ENCODE measurements around the gene DTWD1.
A peak's percentile ranks its signal among the peaks of the same experiment; 100 is the strongest.
"Not testable (repeated sequence)": the region's sequence is repeated elsewhere in the genome, so short reads cannot be mapped to it uniquely, and the experiment has no call there.

Gene DTWD1, protein sequence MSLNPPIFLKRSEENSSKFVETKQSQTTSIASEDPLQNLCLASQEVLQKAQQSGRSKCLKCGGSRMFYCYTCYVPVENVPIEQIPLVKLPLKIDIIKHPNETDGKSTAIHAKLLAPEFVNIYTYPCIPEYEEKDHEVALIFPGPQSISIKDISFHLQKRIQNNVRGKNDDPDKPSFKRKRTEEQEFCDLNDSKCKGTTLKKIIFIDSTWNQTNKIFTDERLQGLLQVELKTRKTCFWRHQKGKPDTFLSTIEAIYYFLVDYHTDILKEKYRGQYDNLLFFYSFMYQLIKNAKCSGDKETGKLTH

DNA sequence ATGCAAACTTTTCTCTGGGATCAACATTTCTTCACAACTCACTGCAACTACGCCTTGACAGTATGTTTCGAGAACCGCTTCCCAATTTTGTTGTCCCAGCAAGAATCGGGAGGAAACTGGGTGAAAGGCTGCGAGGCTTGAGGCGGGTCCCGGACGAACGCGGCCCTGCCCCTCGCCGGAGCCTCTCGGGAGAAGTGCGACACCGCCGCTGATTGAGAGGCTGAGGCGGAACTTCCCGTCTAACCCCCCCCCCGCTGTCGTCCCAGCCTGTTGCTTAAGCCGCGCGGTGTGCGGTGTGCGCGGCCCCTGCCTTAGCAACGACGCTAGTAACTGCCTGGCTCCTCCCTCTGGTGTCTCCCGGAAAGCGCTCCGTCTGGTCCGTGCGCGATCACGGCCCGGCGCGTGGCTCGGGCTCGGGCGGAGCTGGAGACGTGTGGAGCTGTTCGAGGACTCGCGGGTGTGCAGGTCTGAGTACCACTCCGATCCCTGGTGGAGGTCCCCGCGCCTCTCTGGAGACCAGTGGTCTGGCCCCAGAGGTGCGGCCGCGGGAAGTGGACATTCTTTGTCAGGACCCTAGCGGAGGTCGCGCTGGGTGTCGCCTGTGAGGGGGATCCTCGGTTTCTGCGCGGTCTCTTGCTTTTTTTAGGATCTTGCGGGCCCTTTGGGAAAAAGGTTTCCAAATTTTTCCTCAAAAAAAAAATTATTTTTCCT, at the start of gene DTWD1, which contains the start of gene FAM227B:
Gene DTWD1 (plus strand): TSS at position 391 of the 711 bp plus-strand sequence. CDS start 4,120 bp downstream, outside the sequence.
Gene FAM227B (minus strand): TSS at position 161 of the 711 bp plus-strand sequence. CDS start 5,647 bp downstream, outside the sequence.
- peak; percentile 86 for DNase-seq (ENCODE audit: low read depth)

DNA sequence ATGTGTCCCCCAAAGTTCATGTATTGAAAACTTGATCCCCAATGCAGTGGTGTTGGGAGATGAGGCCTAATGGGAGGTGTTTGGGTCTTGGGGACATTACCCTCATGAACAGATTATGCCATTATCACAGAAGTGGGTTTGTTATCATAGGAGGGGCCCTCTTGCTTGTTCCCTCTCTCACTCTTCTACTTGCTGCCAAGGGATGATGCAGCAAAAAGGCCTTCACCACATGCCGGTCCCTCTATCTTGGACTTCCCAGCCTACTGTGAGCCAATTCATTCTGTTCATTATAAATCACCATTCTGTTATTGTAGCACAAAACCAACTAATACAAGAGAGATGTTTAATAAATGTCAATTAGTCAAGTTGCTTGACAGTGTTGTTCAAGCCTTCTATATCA, 47.4 kb upstream of the DTWD1 start:
- DNase-seq (ENCODE audit: low read depth), result no peak

DNA sequence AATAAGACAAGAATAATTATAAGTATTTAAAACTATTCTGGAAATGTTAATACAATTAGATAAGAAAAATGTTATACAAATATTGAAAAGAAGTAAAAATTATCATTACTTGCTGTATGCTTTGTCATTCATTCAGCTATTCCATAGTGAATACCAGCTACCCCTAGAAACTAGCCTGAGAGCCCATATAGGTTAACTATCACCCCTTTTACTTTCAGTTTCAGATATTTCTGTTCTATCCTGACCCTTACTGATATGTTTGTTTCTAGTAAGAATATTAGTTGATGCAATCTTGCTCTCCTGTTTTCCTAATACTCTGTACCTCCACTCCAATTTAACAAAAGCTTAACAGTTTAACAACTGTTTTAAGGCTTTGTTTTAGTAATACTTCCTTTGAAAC, 31.8 kb upstream of the DTWD1 start:
- no peak for DNase-seq (ENCODE audit: low read depth)

DNA sequence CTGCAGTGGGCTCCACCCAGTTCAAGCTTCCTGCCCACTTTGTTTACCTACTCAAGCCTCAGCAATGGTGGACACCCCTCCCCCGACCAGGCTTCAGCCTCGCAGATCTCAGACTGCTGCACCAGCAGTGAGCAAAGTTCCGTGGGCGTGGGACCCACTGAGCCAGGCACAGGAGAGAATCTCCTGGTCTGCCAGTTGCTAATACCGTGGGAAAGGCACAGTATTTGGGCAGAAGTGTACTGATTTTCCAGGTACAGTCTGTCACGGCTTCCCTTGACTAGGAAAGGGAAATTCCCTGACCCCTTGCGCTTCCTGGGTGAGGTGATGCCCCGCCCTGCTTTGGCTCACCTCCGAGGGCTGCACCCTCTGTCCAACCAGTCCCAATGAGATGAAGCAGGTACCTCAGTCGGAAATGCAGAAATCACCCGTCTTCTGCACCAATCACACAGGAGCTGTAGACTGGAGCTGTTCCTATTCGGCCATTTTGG, 28.0 kb upstream of the DTWD1 start:
- DNase-seq (ENCODE audit: low read depth), result not testable (repeated sequence)

DNA sequence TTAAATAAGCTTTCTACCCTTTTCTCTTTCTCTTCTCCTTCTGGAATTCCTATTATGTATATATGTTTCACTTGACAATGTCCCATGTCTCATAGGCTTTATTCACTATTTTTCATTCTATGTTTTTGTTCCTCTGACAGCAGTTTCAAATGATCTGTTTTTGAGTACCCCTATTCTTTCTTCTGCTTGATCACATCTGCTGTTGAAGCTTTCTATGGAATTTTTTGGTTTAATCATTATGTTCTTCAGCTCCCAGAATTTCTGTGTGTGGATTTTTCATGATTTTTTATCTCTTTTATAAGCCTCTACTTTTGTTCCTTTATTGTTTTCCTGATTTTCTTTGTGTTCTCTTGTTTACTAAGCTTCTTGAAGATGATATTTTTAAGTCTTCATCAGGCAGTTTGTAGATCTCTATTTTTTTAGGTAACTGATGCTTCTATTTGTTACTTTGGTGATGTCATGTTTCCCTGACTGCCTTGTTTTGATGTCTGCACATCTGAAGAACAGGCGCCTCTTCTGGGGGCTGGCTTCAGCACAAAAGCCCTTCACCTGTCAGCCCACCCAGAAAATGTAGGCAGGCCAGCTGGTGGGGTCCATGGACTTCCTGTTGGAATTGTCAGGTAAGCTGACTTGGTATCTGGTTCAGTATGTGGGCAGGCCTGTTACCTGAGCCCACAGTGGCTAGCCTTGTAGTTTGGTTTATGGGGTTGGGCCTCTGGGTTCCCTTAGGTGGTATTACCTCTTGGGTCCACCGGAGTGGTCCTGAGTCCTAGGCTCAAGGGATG, 16.0 kb upstream of the DTWD1 start:
- no peak for DNase-seq (ENCODE audit: low read depth)

DNA sequence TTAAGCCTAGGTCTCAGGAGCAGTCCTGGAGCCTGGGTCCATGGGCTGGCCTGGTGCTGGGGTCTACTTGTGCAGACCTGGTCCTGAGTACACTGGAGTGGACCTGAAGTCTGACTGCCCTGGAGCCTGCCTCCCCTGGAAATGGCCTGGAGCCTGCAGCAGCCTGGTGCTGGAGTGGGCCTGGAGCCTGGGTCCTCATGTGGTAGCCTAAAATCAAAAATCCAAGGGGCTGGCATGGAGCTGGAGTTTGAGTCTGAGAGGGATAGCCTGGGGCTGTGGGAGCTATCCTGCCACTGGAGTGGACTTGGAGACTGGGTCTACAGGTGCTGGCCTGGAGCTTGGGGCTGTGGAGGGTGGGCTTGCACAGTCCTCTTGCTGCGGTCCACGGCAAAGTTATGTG, 15.3 kb upstream of the DTWD1 start:
- DNase-seq (ENCODE audit: low read depth), result no peak

DNA sequence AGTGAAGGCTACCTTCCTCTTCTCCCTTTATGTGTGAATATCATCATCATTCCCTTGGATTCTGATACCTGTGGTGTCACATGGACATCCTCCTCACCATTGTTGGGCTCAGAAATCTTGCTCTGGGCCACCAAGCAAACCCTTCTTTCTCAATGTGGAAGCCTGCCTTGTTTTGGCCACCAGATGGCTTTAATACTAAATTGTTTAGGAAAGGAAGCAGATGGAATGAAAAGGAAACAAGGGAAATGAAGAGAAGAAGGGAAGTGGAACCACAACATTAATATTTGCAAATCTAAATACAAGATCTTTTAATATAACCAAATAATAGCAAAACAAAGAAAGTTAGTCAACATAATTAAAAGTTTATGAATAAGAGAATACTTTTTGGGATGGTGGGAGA, 14.3 kb upstream of the DTWD1 start:
- DNase-seq (ENCODE audit: low read depth), result no peak

DNA sequence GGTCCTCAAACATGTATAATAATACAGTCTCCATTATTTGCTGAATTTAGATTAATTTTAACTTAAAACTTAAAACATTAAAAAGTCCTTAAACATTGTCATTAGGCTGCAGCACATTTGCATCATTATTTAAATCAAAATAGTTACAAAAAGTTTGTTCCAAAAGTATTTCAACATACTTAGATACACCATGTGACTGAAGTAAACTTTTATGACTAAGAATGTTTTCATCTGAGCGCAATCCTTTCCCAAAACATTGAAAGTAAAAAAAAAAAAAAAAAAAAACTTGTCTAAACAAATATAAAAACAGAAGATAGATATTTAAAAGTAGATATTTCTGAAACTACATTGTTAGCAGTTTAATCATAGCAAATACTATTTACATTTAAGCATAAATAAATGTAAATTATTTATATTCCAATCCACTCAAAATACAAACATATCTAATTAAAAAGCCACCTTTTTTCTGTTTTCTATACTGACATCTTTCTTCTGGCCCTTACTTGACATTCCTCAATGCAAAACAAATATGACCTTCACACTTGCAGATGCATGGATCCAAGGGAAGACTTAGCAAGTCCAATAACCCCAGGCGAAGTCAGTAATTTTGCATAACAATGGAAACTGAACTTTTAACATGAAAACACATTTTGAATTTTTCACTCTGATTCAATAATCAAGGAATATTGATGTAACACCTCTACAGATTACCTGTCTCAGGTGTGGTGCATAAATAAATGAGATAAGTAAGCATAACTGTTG, 10.5 kb upstream of the DTWD1 start:
- no peak for DNase-seq (ENCODE audit: low read depth)

DNA sequence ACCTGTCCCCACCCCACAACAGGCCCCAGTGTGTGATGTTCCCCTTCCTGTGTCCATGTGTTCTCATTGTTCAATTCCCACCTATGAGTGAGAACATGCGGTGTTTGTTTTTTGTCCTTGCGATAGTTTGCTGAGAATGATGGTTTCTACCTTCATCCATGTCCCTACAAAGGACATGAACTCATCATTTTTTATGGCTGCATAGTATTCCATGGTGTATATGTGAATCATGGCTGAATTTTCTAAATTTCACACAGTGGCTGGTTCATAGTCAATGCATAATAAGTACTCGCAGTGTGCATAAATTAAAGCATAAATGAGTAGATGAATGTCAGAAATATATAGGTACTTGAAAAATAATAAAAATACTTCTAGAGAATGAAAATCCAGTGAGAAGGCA, 8.6 kb upstream of the DTWD1 start:
- not testable (repeated sequence) for DNase-seq (ENCODE audit: low read depth)

DNA sequence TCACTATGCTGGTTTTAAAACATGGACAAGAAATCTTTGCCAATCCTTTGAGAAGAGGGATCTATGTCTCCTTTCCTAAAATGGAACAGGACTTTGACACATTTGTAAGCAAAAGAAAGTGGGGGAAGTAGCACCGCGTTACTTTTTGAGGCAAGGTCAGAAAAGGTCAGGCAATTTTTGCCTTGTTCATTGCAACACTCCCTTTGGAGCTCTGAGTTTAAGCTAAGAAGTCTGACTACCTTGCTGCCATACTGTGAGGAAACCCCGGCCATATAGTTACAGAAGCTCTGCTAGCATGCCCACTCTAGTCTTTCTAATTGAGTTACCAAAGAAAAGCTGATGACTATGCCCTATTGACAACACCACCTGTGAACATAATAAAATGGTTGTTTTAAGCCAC, 1.6 kb upstream of the DTWD1 start:
- DNase-seq (ENCODE audit: low read depth), result no peak

DNA sequence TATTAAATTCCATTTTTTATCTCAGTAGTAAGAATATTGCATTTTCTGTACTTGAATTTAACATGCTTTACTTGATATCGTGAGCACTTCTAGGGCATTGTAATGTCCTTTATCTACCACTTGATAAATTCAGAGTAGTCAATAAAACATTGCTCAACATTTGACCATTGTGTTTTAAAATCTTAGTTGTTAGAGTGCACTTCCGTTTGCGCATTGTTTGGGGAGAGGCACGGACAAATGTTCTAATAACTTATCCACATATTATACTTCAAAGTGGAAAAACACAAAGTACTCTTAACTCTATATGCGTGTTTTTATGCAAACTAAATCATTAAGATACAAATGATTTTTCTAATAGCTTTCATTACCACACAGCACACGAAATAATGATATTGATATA, 649 bp upstream of the DTWD1 start:
- no peak for DNase-seq (ENCODE audit: low read depth)

DNA sequence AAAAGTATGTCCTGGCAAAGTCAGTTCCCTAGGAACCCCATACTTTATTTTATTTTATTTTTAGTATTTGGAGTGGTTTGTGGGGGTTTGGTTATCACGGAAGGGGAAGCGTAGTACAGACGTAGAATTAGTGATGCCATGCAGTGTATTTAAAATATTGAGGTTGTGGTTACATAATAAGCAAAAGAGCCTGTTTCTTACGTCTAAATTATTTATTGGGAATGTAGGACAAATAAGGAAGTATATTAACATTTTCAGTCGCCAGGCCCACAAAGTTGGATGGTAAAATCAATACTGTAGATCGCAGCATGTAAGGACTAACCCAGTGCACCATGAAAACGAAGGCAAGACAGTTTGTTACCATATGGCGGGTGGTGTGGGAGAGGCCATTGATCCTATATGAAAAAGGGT, 558 bp downstream of the DTWD1 start:
- no peak for DNase-seq (ENCODE audit: low read depth)

DNA sequence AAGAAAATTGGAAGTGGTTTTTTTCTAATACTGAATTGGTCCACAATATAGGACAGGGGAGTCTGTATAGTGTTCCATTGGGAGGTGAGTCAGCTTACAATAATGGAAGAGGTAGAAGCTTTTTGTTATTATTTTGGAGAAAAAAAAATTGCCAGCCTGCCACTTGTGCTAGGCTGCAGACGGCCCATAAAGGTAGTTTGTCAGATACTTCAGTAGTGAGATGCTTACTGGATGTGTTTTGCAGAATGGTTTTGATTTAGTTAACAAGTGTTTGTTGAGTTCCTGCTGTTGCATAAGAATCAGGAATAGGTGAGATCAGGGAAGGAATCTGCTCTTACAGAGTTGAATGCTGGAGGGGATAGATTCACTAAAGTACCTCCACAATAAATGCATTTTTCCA, 1.0 kb downstream of the DTWD1 start:
- DNase-seq (ENCODE audit: low read depth), result no peak

DNA sequence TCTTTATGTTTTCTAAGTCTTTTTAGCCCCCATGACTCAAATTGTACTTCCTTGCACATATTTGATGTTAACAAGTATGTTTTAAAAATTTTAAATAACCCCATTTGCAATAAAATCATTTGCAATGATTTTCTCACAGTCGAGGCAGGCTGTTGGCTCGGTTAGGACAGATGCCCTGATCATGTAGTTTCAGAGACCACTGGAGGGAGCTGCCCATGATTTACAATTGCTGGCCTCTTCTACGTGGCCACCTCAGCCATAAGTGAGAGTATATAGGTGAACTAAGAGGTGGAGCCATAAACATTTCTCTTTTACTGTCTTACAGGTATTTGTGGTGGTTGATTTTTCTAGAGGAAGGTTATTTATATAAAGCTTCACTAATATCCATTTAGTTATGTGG, 1.7 kb downstream of the DTWD1 start:
- DNase-seq (ENCODE audit: low read depth), result no peak

DNA sequence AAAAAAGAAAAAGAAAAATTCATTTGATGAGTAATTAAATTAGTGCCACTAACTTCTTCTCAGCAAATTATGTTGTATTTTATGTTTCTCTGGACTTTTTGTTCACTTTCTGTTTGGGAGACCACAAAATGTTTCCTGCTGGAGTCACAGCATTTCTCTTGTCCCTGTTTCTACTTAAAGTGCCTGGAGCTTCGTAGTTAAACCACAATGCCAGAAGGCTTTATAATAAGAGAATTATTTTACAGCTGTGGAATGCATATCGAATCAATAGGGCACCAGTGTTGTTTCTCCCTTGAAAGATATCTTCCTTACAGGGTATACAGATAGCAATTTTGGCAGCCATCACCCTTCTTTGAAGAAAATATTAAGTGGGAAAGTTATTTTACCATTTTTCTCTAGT, 3.2 kb downstream of the DTWD1 start:
- peak; percentile 95 for DNase-seq (ENCODE audit: low read depth)

DNA sequence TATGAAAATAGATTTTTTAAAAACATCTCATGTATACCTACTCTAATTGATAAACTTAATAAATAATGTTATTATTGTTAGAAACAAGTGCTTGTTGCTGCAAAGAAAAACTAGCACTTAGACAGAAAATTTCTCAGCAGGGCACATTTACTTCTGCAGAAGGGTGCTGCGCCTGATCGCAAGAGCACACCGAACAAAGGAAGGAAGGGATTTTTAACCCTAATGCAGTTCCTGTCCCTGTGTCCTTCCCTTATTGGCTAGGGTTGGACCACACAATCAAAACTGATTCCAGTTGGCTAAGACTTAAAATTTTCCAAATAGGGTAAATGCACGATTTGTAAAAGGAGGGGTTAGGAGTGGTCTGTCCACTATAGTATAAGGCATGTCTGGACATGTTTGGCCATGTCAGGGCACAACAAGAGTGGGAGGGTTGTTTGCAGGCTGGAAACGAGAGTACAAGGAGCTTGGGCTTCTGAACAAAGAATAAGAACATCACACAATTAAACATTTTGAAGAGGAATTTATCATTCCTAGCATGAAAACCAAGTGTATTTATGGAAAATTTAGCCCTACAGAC, 4.7 kb downstream of the DTWD1 start:
- DNase-seq (ENCODE audit: low read depth), result no peak

DNA sequence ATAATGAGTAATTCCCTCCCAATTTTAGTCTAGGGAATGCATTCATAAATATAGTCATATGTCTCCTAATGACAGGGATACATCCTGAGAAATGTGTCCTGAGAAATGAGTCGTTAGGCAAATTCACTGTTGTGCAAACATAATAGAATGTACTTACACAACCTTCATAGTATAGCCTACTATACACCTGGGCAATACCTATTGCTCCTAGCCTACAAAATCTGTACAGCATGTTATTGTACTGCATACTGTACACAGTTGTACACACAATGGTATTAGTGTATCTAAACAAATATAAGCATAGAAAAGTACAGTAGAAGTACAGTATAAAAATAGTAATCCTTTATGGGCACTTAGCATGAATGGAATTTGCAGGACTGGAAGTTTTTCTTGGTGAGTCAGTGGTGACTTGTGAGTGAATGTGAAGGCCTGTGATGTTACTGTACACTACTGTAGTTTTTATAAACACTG, 6.6 kb downstream of the DTWD1 start:
- peak; percentile 85 for DNase-seq (ENCODE audit: low read depth)

DNA sequence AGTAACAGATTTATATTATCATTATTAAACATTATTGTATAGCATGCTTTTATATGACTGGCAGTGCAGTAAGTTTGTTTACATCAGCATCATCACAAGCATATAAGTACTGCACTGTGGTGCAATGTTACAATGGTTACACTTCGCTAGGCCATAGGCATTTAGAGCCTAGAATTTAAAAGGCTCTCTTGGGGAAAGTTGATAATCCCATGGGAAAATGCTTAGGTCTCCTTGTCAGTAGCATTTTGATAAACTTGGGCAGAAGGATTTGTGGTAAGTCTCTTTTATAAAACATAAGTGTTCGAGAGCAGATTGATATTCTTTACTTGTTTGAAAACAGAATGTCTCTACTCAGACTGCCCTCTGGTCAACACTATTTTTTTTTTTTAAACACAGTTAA, 7.5 kb downstream of the DTWD1 start:
- DNase-seq (ENCODE audit: low read depth), result no peak

DNA sequence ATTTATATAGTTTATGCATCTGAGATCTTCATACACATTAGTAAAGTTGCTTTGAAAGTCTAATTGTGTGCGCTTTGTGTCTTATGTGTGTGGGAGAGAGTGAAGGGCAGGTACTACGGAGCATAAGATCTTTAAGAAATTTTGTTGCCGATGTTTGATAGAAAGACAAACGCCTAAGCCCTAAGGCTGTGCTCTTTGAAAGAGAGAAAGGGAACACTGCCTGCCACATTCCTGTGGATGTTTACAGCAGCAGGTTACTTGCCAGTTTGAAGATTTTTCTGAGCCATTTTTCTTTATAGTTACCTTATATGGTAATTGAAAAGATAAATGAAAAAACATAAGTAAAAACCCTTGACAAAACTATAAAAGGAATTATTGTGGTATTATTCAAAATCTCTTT, 17.0 kb downstream of the DTWD1 start:
- no peak for DNase-seq (ENCODE audit: low read depth)

DNA sequence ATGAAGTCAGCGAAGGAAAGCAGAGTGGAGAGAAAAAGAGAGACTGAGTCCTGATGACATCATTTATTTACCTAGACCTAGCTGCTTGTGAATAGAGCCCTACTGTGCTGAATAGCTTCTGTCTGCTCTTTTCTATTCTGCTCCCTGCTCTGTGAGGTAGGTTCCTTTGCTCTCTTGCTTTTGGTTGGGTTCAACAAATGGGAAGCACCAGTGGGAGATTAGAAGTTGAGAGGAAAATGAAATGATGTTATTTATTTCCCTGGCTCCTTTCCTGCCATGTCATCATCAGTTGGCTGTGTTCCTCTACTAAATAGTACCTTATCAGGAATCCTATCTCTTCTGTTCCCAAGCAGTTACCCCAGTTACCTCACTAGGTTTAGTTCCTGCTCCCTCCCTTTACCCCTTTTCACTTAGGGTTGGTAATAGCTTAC, 23.5 kb downstream of the DTWD1 start:
- no peak for DNase-seq (ENCODE audit: low read depth)

DNA sequence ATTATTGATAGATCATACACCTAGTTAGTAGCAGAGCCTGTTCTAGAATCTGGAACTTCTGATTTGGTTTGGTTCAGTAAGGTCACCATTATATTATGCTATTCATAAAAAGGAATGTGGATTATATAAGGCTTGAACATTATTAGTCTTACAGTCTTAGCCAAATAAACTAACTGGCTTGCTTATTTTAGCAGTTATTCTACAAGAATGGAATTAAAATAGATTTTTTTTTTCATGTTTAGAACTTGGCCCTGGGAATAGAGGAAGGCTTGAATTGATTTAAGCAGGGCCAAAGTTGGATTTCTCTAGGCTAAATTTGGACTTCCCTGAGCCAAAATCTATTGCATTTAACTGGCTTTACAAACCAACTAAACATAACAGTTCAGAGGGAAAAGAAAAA, 24.4 kb downstream of the DTWD1 start:
- DNase-seq (ENCODE audit: low read depth), result no peak

Data from GM04503 (cell line).